Vagina (tissue), 2 donors: ENCODE results near the gene SOX12.

Source experiments
- POLR2A ChIP-seq, 2 donors: fragments of 450-650 bp; IDR thresholded peaks; one replicate each; pipeline ENCODE4 v1.6.1; 2017; ENCODE audit warnings: antibody characterized with exemption in 2 of 2, mild to moderate bottlenecking in 2 of 2, moderate library complexity in 2 of 2
- TF ChIP-seq, protein P1 (sequence below), 3 experiments: fragments of 450-650 bp in 2 of 3; fragments of 200-600 bp in 1 of 3; sonication (generic) in 1 of 3; IDR thresholded peaks; one replicate each; pipeline ENCODE4 v1.5.1; 2017 to 2019; ENCODE audit warnings: antibody characterized with exemption in 3 of 3, mild to moderate bottlenecking in 2 of 3, moderate library complexity in 2 of 3

GRCh38 chr20:325889-326644, 715 bp downstream of the SOX12 start:
- TF ChIP-seq POLR2A (IDR thresholded peaks at IDR 0.05): no peak
- TF ChIP-seq, protein P1, sequence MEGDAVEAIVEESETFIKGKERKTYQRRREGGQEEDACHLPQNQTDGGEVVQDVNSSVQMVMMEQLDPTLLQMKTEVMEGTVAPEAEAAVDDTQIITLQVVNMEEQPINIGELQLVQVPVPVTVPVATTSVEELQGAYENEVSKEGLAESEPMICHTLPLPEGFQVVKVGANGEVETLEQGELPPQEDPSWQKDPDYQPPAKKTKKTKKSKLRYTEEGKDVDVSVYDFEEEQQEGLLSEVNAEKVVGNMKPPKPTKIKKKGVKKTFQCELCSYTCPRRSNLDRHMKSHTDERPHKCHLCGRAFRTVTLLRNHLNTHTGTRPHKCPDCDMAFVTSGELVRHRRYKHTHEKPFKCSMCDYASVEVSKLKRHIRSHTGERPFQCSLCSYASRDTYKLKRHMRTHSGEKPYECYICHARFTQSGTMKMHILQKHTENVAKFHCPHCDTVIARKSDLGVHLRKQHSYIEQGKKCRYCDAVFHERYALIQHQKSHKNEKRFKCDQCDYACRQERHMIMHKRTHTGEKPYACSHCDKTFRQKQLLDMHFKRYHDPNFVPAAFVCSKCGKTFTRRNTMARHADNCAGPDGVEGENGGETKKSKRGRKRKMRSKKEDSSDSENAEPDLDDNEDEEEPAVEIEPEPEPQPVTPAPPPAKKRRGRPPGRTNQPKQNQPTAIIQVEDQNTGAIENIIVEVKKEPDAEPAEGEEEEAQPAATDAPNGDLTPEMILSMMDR (IDR thresholded peaks at IDR 0.05): no peak
